Measurements from ENCODE around the gene GHRHR.
A peak's percentile ranks its signal among the peaks of the same experiment; 100 is the strongest.

GHRHR gene

DNA sequence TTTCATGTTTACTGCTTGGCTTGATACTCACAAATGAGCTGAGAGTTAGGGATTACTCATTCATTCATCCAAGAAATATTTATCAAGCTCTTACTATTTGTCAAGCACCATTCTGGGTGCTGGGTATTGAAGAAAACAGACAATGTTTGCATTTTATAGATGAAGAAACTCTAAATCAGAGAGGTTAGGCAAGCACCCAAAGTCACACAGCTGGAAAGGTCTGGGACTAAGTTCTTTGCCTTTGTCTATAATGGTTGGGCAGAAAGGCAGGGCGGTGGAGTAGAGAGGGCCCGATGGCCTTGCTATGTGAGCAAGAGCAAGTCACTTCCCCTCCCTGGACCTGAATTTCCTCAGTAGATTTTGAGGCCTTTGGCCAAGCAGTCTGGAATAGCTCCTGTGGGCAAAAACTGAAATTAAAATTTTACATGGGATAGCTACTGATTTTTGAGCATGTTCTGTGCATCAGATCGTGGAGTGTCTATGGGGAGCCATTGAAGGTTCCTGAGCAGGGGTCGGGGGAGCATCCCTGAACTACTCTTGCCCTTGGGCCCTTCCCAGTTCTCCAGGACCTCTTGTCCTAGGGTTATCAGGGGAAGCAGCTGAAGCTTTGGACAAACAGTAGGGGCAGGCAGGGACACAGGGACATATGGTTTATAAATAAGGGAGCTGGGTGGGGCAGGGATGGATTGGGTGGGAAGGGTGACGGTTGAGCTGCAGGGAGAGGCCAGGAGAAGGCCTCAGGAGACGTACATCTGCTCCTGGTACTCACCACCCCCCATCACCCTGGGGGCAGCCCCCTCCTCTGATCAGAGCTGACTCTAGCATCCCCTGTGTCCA lies 28.8 kb upstream of the GHRHR start:
- no peak overlapping the region for H3K4me3 ChIP-seq (ENCODE audit: insufficient read depth, low read depth, low read length)
- H3K36me3 ChIP-seq (ENCODE audit: control insufficient read depth, insufficient read depth, low read length) = no peaks in the 10 kb centered on the region
- no peaks in the 10 kb centered on the region for H3K27me3 ChIP-seq (ENCODE audit: control insufficient read depth, insufficient read depth, low read length, poor library complexity, severe bottlenecking)
- 93 to 96% methylated on average over 6 of the region's 6 CpGs for WGBS, 2 experiments
- H3K9me3 ChIP-seq (ENCODE audit: control insufficient read depth, low read length) = no peaks in the 10 kb centered on the region
- H3K4me1 ChIP-seq (ENCODE audit: control insufficient read depth, insufficient read depth, low read length) = peaks cover 22% of the 10 kb centered on the region
- H3K27ac ChIP-seq (ENCODE audit: insufficient read depth, low read depth, low read length, poor library complexity, severe bottlenecking) = no peak overlapping the region

- no peak overlapping the region for H3K4me3 ChIP-seq (ENCODE audit: insufficient read depth, low read depth, low read length)
- no peak overlapping the region for H3K27ac ChIP-seq (ENCODE audit: insufficient read depth, low read depth, low read length, poor library complexity, severe bottlenecking)
- H3K9me3 ChIP-seq (ENCODE audit: control insufficient read depth, low read length) = no peaks in the 10 kb centered on the region
- H3K4me1 ChIP-seq (ENCODE audit: control insufficient read depth, insufficient read depth, low read length) = peaks cover 22% of the 10 kb centered on the region
- H3K36me3 ChIP-seq (ENCODE audit: control insufficient read depth, insufficient read depth, low read length) = no peaks in the 10 kb centered on the region
- no peaks in the 10 kb centered on the region for H3K27me3 ChIP-seq (ENCODE audit: control insufficient read depth, insufficient read depth, low read length, poor library complexity, severe bottlenecking)
- WGBS, 2 experiments = 82 to 86% methylated on average over 2 to 3 of the region's 3 CpGs
These were observed 28.2 kb upstream of the GHRHR start for GRCh38 chr7:30935569-30935877.

DNA sequence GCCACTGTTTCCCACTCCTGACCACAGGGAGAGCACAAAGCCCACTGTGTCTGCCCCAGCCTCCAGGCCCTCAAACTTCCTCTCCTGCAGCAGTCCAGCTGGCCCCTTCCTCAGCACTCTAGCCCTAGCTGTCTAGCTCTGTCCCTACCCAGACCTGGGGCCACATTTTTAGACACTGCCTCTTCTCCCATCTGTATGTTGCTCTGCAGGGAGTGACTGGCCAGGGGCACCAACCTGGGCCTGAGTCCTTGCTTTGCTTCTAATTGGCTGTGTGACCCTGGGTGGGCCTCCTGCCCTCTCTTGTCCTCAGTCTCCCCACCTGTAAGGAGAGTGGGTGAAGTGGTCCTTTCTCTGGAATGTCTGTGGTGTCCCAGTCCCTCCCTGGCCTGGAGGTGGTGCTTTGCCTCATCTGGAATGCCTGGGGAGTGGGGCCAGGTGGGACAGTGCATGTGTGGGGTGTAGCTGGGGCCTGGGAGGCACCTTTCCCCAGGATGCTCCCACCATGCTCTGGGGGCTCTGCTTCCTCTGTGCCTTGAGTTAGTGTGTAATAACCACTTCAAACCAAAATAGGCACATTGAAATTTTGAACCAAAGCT lies 27.0 kb upstream of the GHRHR start:
- H3K36me3 ChIP-seq (ENCODE audit: control insufficient read depth, insufficient read depth, low read length) = no peaks in the 10 kb centered on the region
- peaks cover 5% of the 10 kb centered on the region for H3K27me3 ChIP-seq (ENCODE audit: control insufficient read depth, insufficient read depth, low read length, poor library complexity, severe bottlenecking)
- no peak overlapping the region for H3K27ac ChIP-seq (ENCODE audit: insufficient read depth, low read depth, low read length, poor library complexity, severe bottlenecking)
- peaks cover 22% of the 10 kb centered on the region for H3K4me1 ChIP-seq (ENCODE audit: control insufficient read depth, insufficient read depth, low read length)
- H3K9me3 ChIP-seq (ENCODE audit: control insufficient read depth, low read length) = no peaks in the 10 kb centered on the region
- no peak overlapping the region for H3K4me3 ChIP-seq (ENCODE audit: insufficient read depth, low read depth, low read length)

DNA sequence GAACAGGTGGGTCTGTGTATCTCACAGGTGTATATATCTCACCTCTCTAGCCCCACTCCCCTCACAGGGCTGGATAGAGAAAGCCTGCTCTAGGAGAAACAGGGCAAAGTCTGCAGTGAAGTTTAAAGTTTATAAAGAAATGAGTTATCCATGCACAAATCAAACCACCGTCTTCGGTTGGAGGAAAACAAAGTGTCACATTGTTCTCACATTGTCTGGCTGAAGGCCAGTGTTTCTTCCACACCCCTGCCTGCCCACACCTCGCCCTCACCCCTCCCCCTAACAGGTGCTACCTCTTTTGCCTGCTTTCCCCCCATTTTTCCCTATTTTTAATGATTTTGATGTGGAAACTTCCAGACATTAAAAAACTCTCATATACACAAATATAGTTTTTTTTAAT lies 26.3 kb upstream of the GHRHR start:
- Histone ChIP-seq H3K9me3 (ENCODE audit: control insufficient read depth, low read length) (no peaks in the 10 kb centered on the region), H3K4me3 (ENCODE audit: insufficient read depth, low read depth, low read length) (no peak overlapping the region), H3K27ac (ENCODE audit: insufficient read depth, low read depth, low read length, poor library complexity, severe bottlenecking) (no peak overlapping the region), H3K36me3 (ENCODE audit: control insufficient read depth, insufficient read depth, low read length) (no peaks in the 10 kb centered on the region), H3K4me1 (ENCODE audit: control insufficient read depth, insufficient read depth, low read length) (peaks cover 19% of the 10 kb centered on the region), H3K27me3 (ENCODE audit: control insufficient read depth, insufficient read depth, low read length, poor library complexity, severe bottlenecking) (peaks cover 8% of the 10 kb centered on the region)
- WGBS, 2 experiments = 92 to 95% methylated on average over 3 of the region's 3 CpGs

DNA sequence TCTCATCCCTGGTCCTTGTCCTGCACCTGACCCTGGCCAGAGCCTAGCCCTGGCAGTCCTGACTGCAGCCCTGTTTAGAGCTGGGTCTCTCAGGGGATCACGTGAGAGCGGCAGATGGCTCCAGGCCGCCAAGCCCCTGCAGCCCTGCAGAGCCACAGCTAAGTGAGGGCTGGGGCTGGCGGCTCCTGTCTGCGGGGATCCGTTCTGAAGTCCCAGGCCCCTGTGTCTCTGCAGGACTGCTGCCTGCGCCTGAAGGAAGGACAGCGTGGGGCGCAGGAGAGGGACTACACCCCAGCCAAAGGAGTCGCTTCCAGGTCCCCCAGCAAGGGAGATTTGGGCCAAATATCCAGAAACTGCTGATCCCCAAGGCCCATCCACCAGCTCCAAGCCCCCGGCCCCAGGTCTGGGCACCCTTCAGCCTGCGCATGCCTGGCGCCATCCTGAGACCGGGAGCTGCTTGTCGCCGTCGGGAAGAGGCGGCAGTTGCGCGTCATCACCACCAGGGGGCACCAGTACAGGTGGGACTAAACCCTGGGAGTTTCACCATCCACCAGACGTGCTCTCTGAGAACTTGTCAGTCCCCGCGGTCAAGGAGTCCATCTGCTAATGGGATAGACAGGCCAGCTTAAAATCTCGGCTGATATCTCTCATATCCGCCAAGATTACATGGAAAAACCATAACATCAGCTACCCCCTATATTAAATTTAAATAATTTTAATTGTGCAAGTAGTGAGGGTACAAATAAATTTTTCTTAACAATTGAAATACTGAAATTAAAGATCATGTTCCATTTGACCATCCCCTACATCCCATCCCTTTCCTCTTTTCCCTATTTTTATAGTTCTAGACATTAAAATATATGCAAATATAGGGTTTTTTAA lies 25.1 kb upstream of the GHRHR start:
- peaks cover 8% of the 10 kb centered on the region for H3K27me3 ChIP-seq (ENCODE audit: control insufficient read depth, insufficient read depth, low read length, poor library complexity, severe bottlenecking)
- WGBS, 2 experiments = 5 to 7% methylated on average over 24 to 25 of the region's 25 CpGs
- H3K4me3 ChIP-seq (ENCODE audit: insufficient read depth, low read depth, low read length) = peak overlapping the region; percentile 22
- peaks cover 7% of the 10 kb centered on the region for H3K4me1 ChIP-seq (ENCODE audit: control insufficient read depth, insufficient read depth, low read length)
- peak overlapping the region; percentile 11 for H3K27ac ChIP-seq (ENCODE audit: insufficient read depth, low read depth, low read length, poor library complexity, severe bottlenecking)
- no peaks in the 10 kb centered on the region for H3K9me3 ChIP-seq (ENCODE audit: control insufficient read depth, low read length)
- H3K36me3 ChIP-seq (ENCODE audit: control insufficient read depth, insufficient read depth, low read length) = no peaks in the 10 kb centered on the region

DNA sequence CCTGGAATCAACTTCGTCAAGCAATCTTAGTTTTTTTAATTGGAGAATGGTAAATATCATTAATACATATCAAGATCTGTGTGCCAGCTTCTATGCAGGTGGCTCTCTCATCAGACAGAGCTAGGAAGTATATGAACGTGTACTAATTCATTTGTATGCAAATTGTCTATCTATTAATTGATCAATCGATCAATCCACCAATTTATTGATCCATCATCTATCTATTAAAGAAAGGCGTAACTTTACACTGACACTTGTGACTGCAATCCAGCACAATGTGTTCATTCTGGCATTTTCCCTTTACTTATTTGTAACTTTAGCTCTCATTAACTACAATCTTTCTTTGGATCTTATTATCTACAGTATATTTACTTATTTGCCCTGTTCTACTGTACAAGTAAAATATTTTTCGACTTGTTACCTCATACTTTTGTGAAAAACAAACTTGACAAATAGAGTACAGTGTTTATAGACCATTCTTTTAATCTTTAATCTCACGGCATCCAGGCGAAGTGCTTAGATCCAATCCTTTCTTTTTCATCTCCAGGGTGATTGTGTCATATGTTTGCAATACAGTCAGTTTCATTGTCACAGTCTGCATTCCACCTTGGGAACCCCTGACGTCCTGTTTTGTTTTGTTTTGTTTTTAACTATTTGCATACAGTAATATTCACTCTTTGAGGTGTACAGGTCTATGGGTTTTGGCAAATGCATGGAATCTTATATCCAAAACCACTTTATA lies 22.0 kb upstream of the GHRHR start:
- no peak overlapping the region for H3K27ac ChIP-seq (ENCODE audit: insufficient read depth, low read depth, low read length, poor library complexity, severe bottlenecking)
- H3K4me1 ChIP-seq (ENCODE audit: control insufficient read depth, insufficient read depth, low read length) = no peaks in the 10 kb centered on the region
- no peaks in the 10 kb centered on the region for H3K9me3 ChIP-seq (ENCODE audit: control insufficient read depth, low read length)
- H3K36me3 ChIP-seq (ENCODE audit: control insufficient read depth, insufficient read depth, low read length) = no peaks in the 10 kb centered on the region
- WGBS, 2 experiments = 79 to 84% methylated on average over 5 to 6 of the region's 8 CpGs
- peaks cover 8% of the 10 kb centered on the region for H3K27me3 ChIP-seq (ENCODE audit: control insufficient read depth, insufficient read depth, low read length, poor library complexity, severe bottlenecking)
- no peak overlapping the region for H3K4me3 ChIP-seq (ENCODE audit: insufficient read depth, low read depth, low read length)

- Histone ChIP-seq H3K27me3 (ENCODE audit: control insufficient read depth, insufficient read depth, low read length, poor library complexity, severe bottlenecking) (no peaks in the 10 kb centered on the region), H3K4me3 (ENCODE audit: insufficient read depth, low read depth, low read length) (no peak overlapping the region), H3K36me3 (ENCODE audit: control insufficient read depth, insufficient read depth, low read length) (no peaks in the 10 kb centered on the region), H3K27ac (ENCODE audit: insufficient read depth, low read depth, low read length, poor library complexity, severe bottlenecking) (no peak overlapping the region), H3K4me1 (ENCODE audit: control insufficient read depth, insufficient read depth, low read length) (no peaks in the 10 kb centered on the region), H3K9me3 (ENCODE audit: control insufficient read depth, low read length) (no peaks in the 10 kb centered on the region)
These were observed 13.6 kb upstream of the GHRHR start for GRCh38 chr7:30950197-30950596.

DNA sequence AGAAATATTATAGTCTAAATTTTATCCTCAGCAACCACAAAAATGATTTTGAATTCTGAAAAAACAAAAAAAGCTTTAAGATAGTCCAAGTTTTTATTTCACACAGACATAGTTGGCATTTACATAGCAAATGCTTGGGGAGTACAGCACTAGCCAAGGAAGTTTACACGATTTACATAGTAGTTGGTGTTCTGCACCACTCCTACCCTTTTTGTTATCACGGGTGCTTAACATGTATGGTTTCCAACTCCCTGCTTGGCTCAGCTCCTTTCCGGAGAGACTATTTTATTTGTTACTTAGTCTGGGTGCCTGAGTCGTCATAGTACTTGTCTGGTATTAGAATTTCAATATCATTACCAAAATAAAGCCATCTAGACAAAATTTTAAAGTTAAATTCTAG lies 8.8 kb upstream of the GHRHR start:
- Histone ChIP-seq H3K4me1 (ENCODE audit: control insufficient read depth, insufficient read depth, low read length) (no peaks in the 10 kb centered on the region), H3K36me3 (ENCODE audit: control insufficient read depth, insufficient read depth, low read length) (no peaks in the 10 kb centered on the region), H3K27me3 (ENCODE audit: control insufficient read depth, insufficient read depth, low read length, poor library complexity, severe bottlenecking) (no peaks in the 10 kb centered on the region), H3K9me3 (ENCODE audit: control insufficient read depth, low read length) (no peaks in the 10 kb centered on the region), H3K27ac (ENCODE audit: insufficient read depth, low read depth, low read length, poor library complexity, severe bottlenecking) (no peak overlapping the region), H3K4me3 (ENCODE audit: insufficient read depth, low read depth, low read length) (no peak overlapping the region)
- WGBS, 2 experiments = 79 to 86% methylated on average over 3 of the region's 4 CpGs

DNA sequence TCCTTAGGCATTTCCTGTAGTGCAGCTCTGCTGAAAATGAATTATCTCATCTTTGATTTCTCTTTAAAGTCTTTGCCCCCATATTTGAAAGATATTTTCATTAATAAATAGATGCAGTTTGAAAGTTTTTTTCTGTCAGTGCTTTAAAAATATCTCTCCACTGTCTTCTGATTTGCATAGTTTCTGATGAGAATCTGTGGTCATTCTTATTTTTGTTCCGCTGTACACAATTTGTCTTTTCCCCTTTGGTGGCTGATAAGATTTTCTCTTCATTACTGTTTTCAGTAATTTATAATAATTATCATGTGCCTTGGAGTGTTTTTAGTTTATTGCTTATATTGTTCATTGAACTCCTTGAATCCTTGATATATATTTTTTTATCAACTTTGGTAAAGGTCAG lies 7.0 kb upstream of the GHRHR start:
- H3K27ac ChIP-seq (ENCODE audit: insufficient read depth, low read depth, low read length, poor library complexity, severe bottlenecking) = no peak overlapping the region
- no peaks in the 10 kb centered on the region for H3K9me3 ChIP-seq (ENCODE audit: control insufficient read depth, low read length)
- no peaks in the 10 kb centered on the region for H3K36me3 ChIP-seq (ENCODE audit: control insufficient read depth, insufficient read depth, low read length)
- H3K4me3 ChIP-seq (ENCODE audit: insufficient read depth, low read depth, low read length) = no peak overlapping the region
- no CpG with 5 or more reads among the region's 1 CpG for WGBS, 2 experiments
- no peaks in the 10 kb centered on the region for H3K4me1 ChIP-seq (ENCODE audit: control insufficient read depth, insufficient read depth, low read length)
- H3K27me3 ChIP-seq (ENCODE audit: control insufficient read depth, insufficient read depth, low read length, poor library complexity, severe bottlenecking) = no peaks in the 10 kb centered on the region

DNA sequence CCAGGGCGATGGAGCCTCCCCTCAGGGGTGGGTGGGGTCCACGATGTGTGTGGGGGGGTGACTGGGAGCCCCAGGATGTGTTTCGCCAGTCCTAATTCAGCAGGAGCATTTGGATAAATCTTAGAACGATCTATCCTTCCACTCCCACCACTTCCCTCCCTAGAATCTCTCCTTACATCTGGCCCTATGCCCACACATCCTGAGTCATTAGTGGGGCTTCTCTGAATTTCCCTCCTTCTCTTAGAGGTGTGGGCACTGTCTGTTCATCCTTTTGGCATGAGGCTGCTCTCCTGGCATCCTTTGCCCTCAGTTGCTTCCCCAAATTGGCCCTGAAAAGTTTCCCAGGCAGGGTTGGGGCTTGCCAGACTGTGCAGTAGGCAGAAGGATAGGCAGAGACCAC lies 1.6 kb downstream of the GHRHR start:
- H3K9me3 ChIP-seq (ENCODE audit: control insufficient read depth, low read length) = no peaks in the 10 kb centered on the region
- 82 to 87% methylated on average over 4 of the region's 4 CpGs for whole genome bisulfite sequencing, 2 experiments
- no peaks in the 10 kb centered on the region for H3K4me1 ChIP-seq (ENCODE audit: control insufficient read depth, insufficient read depth, low read length)
- no peak overlapping the region for H3K27ac ChIP-seq (ENCODE audit: insufficient read depth, low read depth, low read length, poor library complexity, severe bottlenecking)
- no peak overlapping the region for H3K4me3 ChIP-seq (ENCODE audit: insufficient read depth, low read depth, low read length)
- no peaks in the 10 kb centered on the region for H3K27me3 ChIP-seq (ENCODE audit: control insufficient read depth, insufficient read depth, low read length, poor library complexity, severe bottlenecking)
- no peaks in the 10 kb centered on the region for H3K36me3 ChIP-seq (ENCODE audit: control insufficient read depth, insufficient read depth, low read length)

All from ectodermal cell (in vitro differentiated cells).